Measurements from ENCODE around the gene AP5S1.

AP5S1 gene

GRCh38 chr20:3777381-3777715 is 43.0 kb upstream of the AP5S1 start:
- H3K4me2 ChIP-seq (ENCODE audit: insufficient read depth, low read length), result no peak overlapping the region
- H3K79me2 ChIP-seq (ENCODE audit: insufficient read depth, low read length), result no peaks in the 10 kb centered on the region
- H4K20me1 ChIP-seq (ENCODE audit: insufficient read depth, low read length), result peaks cover 12% of the 10 kb centered on the region; the same call in 1 of the 2 replicates
- no peak overlapping the region for H3K9ac ChIP-seq (ENCODE audit: low read depth, low read length)
- no peak overlapping the region for H3K4me3 ChIP-seq (ENCODE audit: low read depth in 1 of 2, low read length in 2 of 2)
- TF ChIP-seq EZH2 (IDR thresholded peaks at IDR 0.05; ENCODE audit: borderline replicate concordance, low read depth, low read length, severe bottlenecking) (no peak), CTCF (IDR thresholded peaks at IDR 0.05; ENCODE audit: borderline replicate concordance, extremely low read depth, low read length, poor library complexity, severe bottlenecking) (no peak)
- no peaks in the 10 kb centered on the region for H3K36me3 ChIP-seq (ENCODE audit: insufficient read depth, low read length)
- no peaks in the 10 kb centered on the region for H3K27me3 ChIP-seq (ENCODE audit: insufficient read depth, low read length, poor library complexity)
- no peak overlapping the region for H2AFZ ChIP-seq (ENCODE audit: low read depth, low read length)
- 0 out of 2 replicates have a peak, but pooled peaks cover 1% of the 10 kb centered on the region for H3K4me1 ChIP-seq (ENCODE audit: insufficient read depth, low read length)
- DNase-seq (no peak), ATAC-seq (ENCODE audit: insufficient read depth, low read depth) (no peak)
- H3K27ac ChIP-seq (ENCODE audit: low read length), result no peak overlapping the region
- no peaks in the 10 kb centered on the region for H3K9me3 ChIP-seq (ENCODE audit: insufficient read depth, low read length, severe bottlenecking)

- Histone ChIP-seq H3K9me3 (ENCODE audit: insufficient read depth, low read length, severe bottlenecking) (no peaks in the 10 kb centered on the region), H3K36me3 (ENCODE audit: insufficient read depth, low read length) (no peaks in the 10 kb centered on the region), H3K27me3 (ENCODE audit: insufficient read depth, low read length, poor library complexity) (no peaks in the 10 kb centered on the region), H3K4me2 (ENCODE audit: insufficient read depth, low read length) (no peak overlapping the region), H3K27ac (ENCODE audit: low read length) (no peak overlapping the region), H3K4me3 (ENCODE audit: low read depth in 1 of 2, low read length in 2 of 2) (no peak overlapping the region), H3K4me1 (ENCODE audit: insufficient read depth, low read length) (0 out of 2 replicates have a peak, but pooled peaks cover 4% of the 10 kb centered on the region), H3K79me2 (ENCODE audit: insufficient read depth, low read length) (no peaks in the 10 kb centered on the region), H3K9ac (ENCODE audit: low read depth, low read length) (no peak overlapping the region), H2AFZ (ENCODE audit: low read depth, low read length) (no peak overlapping the region), H4K20me1 (ENCODE audit: insufficient read depth, low read length) (peaks cover 16% of the 10 kb centered on the region; the same call in 1 of the 2 replicates)
- TF ChIP-seq EZH2 (IDR thresholded peaks at IDR 0.05; ENCODE audit: borderline replicate concordance, low read depth, low read length, severe bottlenecking), result no peak
- TF ChIP-seq CTCF (IDR thresholded peaks at IDR 0.05; ENCODE audit: borderline replicate concordance, extremely low read depth, low read length, poor library complexity, severe bottlenecking), result no peak
- no peak for DNase-seq
- no peak for ATAC-seq (ENCODE audit: insufficient read depth, low read depth)
Measured at GRCh38 chr20:3777716-3778629, 42.4 kb upstream of the AP5S1 start.

GRCh38 chr20:3778976-3779375 is 41.4 kb upstream of the AP5S1 start:
- TF ChIP-seq EZH2 (IDR thresholded peaks at IDR 0.05; ENCODE audit: borderline replicate concordance, low read depth, low read length, severe bottlenecking) (no peak), CTCF (IDR thresholded peaks at IDR 0.05; ENCODE audit: borderline replicate concordance, extremely low read depth, low read length, poor library complexity, severe bottlenecking) (no peak)
- H3K4me1 ChIP-seq (ENCODE audit: insufficient read depth, low read length), result peaks cover 13% of the 10 kb centered on the region
- no peak overlapping the region for H3K4me2 ChIP-seq (ENCODE audit: insufficient read depth, low read length)
- no peak overlapping the region for H3K9ac ChIP-seq (ENCODE audit: low read depth, low read length)
- H3K36me3 ChIP-seq (ENCODE audit: insufficient read depth, low read length), result peaks cover 5% of the 10 kb centered on the region
- H4K20me1 ChIP-seq (ENCODE audit: insufficient read depth, low read length), result peaks cover 26% of the 10 kb centered on the region
- H2AFZ ChIP-seq (ENCODE audit: low read depth, low read length), result no peak overlapping the region
- H3K79me2 ChIP-seq (ENCODE audit: insufficient read depth, low read length), result no peaks in the 10 kb centered on the region
- no peaks in the 10 kb centered on the region for H3K27me3 ChIP-seq (ENCODE audit: insufficient read depth, low read length, poor library complexity)
- ATAC-seq (ENCODE audit: insufficient read depth, low read depth), result no peak
- H3K27ac ChIP-seq (ENCODE audit: low read length), result no peak overlapping the region
- no peak for DNase-seq
- H3K9me3 ChIP-seq (ENCODE audit: insufficient read depth, low read length, severe bottlenecking), result no peaks in the 10 kb centered on the region
- no peak overlapping the region for H3K4me3 ChIP-seq (ENCODE audit: low read depth in 1 of 2, low read length in 2 of 2)

Data from DND-41 (cell line).